ENCODE data around the gene GABRB3.
"Not testable (repeated sequence)": the region's sequence is repeated elsewhere in the genome, so short reads cannot be mapped to it uniquely, and the experiment has no call there.

Gene GABRB3

GRCh38 chr15:26731965-26732364 lies 40.9 kb downstream of the GABRB3 start:
- Histone ChIP-seq H3K4me1 (ENCODE audit: control insufficient read depth, insufficient read depth, low read length) (no peaks in the 10 kb centered on the region), H3K9me3 (ENCODE audit: control insufficient read depth, low read length) (peaks cover 8% of the 10 kb centered on the region), H3K4me3 (ENCODE audit: low read length) (no peak overlapping the region), H3K36me3 (ENCODE audit: control insufficient read depth, insufficient read depth, low read length, severe bottlenecking) (no peaks in the 10 kb centered on the region), H3K9ac (ENCODE audit: low read length) (no peak overlapping the region), H3K27me3 (replicated peaks; ENCODE audit: control insufficient read depth, insufficient read depth, low read length) (no peaks in the 10 kb centered on the region)
- DNase-seq (ENCODE audit: low read depth) = no peak

DNA sequence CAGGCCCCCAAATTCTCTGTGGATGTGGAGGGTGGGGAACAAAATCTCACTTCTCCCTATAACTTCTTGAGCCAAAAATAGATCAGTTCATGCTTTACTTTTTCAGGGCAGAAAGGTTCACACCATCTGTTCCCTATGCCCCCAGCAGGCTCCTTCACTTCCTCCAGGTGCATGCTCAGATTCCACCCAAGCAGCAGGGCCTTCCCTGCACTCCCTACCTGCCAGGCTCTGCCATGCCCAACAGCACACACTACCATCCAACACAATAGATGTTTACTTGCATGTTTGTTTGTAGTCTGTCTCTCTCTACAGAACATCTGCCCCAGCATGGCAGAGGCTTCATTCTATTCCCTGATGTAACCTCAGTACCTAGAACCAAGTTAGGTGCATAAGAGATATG lies 43.3 kb downstream of the GABRB3 start:
- no peaks in the 10 kb centered on the region for H3K27me3 ChIP-seq (replicated peaks; ENCODE audit: control insufficient read depth, insufficient read depth, low read length)
- no peaks in the 10 kb centered on the region for H3K4me1 ChIP-seq (ENCODE audit: control insufficient read depth, insufficient read depth, low read length)
- no peaks in the 10 kb centered on the region for H3K36me3 ChIP-seq (ENCODE audit: control insufficient read depth, insufficient read depth, low read length, severe bottlenecking)
- no peak for DNase-seq (ENCODE audit: low read depth)
- H3K4me3 ChIP-seq (ENCODE audit: low read length) = no peak overlapping the region
- peaks cover 8% of the 10 kb centered on the region for H3K9me3 ChIP-seq (ENCODE audit: control insufficient read depth, low read length)
- no peak overlapping the region for H3K9ac ChIP-seq (ENCODE audit: low read length)

GRCh38 chr15:26729030-26729429 lies 43.8 kb downstream of the GABRB3 start:
- Histone ChIP-seq H3K9me3 (ENCODE audit: control insufficient read depth, low read length) (peaks cover 8% of the 10 kb centered on the region), H3K36me3 (ENCODE audit: control insufficient read depth, insufficient read depth, low read length, severe bottlenecking) (no peaks in the 10 kb centered on the region), H3K27me3 (replicated peaks; ENCODE audit: control insufficient read depth, insufficient read depth, low read length) (no peaks in the 10 kb centered on the region), H3K9ac (ENCODE audit: low read length) (no peak overlapping the region), H3K4me1 (ENCODE audit: control insufficient read depth, insufficient read depth, low read length) (no peaks in the 10 kb centered on the region), H3K4me3 (ENCODE audit: low read length) (no peak overlapping the region)
- no peak for DNase-seq (ENCODE audit: low read depth)

DNA sequence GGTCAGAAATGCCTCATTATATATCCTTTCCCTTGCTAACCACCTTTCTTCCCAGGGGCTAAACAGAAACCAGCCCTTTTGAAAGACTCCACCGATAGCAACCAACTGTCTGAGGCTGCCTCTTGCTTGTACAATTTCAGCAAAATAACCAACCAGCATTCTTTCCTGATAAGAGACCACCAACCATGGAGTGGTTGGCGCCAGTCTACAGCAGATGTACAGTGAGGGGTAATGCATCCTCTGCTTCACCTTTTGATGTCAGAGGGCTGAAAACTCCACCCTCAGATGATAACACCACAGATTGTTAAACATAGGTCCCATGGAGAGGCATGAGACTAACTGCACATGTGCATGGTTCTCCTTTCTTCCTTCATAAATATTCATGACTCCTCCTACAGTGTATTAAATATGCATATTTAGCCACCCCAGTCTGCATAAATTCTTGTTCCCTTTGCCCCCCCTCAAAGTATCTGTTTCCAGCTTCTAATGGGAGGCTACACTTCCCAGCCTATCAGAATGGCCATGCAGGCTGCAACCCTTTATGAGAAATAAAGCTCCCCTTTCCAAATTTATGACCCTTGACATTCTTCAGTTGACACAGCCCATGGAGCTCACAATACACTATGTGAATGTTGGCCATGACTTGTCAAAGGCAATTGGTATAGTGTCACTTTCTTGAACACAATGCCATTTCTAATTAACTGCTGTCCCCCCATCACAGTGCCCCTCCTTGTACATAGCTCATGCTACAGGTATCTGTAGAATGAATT lies 48.3 kb downstream of the GABRB3 start:
- H3K9ac ChIP-seq (ENCODE audit: low read length) = no peak overlapping the region
- H3K4me3 ChIP-seq (ENCODE audit: low read length) = no peak overlapping the region
- no peaks in the 10 kb centered on the region for H3K9me3 ChIP-seq (ENCODE audit: control insufficient read depth, low read length)
- no peaks in the 10 kb centered on the region for H3K36me3 ChIP-seq (ENCODE audit: control insufficient read depth, insufficient read depth, low read length, severe bottlenecking)
- H3K27me3 ChIP-seq (replicated peaks; ENCODE audit: control insufficient read depth, insufficient read depth, low read length) = no peaks in the 10 kb centered on the region
- no peaks in the 10 kb centered on the region for H3K4me1 ChIP-seq (ENCODE audit: control insufficient read depth, insufficient read depth, low read length)
- DNase-seq (ENCODE audit: low read depth) = no peak

GRCh38 chr15:26722621-26723160 lies 50.2 kb downstream of the GABRB3 start:
- H3K27me3 ChIP-seq (replicated peaks; ENCODE audit: control insufficient read depth, insufficient read depth, low read length) = no peaks in the 10 kb centered on the region
- DNase-seq (ENCODE audit: low read depth) = no peak
- no peaks in the 10 kb centered on the region for H3K4me1 ChIP-seq (ENCODE audit: control insufficient read depth, insufficient read depth, low read length)

DNA sequence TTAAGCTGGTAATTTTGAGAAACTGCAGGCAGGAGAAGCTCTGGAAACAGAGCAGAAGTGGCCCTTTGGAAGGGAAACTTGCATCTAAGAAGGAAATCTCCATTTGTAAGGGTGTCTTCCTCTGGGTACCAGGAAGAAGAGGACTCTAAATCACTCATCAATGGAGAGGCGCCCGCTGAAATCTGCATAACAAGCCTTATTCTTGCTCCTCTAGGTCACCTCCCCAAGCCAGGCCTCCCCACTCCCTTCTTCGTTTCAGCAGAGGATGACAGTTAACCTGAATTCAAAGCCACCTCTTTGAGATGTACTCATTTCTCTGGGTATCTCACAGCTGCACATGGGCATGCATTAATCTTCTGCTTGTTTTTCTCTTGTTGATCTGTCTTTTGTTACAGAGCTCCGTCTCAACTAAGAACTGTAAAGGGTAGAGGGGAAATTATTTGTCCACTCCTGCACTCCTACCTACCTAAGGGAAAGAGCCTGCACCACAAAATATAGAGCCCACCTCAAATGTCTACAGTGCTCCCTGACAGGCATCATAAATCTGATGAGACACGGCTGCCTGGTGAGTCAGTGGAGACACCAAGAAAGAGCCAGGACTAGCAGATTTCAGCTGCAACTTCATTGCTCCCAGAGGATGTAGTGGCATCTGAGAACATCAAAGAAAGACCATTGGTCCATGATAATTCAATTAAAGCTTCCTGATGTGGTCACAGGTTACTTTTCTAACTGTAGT lies 51.5 kb downstream of the GABRB3 start:
- H3K4me1 ChIP-seq (ENCODE audit: control insufficient read depth, insufficient read depth, low read length) = no peaks in the 10 kb centered on the region
- H3K9ac ChIP-seq (ENCODE audit: low read length) = no peak overlapping the region
- no peak overlapping the region for H3K4me3 ChIP-seq (ENCODE audit: low read length)
- DNase-seq (ENCODE audit: low read depth) = no peak
- H3K36me3 ChIP-seq (ENCODE audit: control insufficient read depth, insufficient read depth, low read length, severe bottlenecking) = no peaks in the 10 kb centered on the region
- no peaks in the 10 kb centered on the region for H3K9me3 ChIP-seq (ENCODE audit: control insufficient read depth, low read length)
- H3K27me3 ChIP-seq (replicated peaks; ENCODE audit: control insufficient read depth, insufficient read depth, low read length) = no peaks in the 10 kb centered on the region

More at GRCh38 chr15:26722621-26723160, 50.2 kb downstream of the GABRB3 start:
- Histone ChIP-seq H3K36me3 (ENCODE audit: control insufficient read depth, insufficient read depth, low read length, severe bottlenecking) (no peaks in the 10 kb centered on the region), H3K4me3 (ENCODE audit: low read length) (no peak overlapping the region), H3K9ac (ENCODE audit: low read length) (no peak overlapping the region), H3K9me3 (ENCODE audit: control insufficient read depth, low read length) (no peaks in the 10 kb centered on the region)

GRCh38 chr15:26720546-26720945 lies 52.3 kb downstream of the GABRB3 start:
- Histone ChIP-seq H3K4me1 (ENCODE audit: control insufficient read depth, insufficient read depth, low read length) (no peaks in the 10 kb centered on the region), H3K27me3 (replicated peaks; ENCODE audit: control insufficient read depth, insufficient read depth, low read length) (no peaks in the 10 kb centered on the region), H3K9me3 (ENCODE audit: control insufficient read depth, low read length) (no peaks in the 10 kb centered on the region), H3K4me3 (ENCODE audit: low read length) (no peak overlapping the region), H3K36me3 (ENCODE audit: control insufficient read depth, insufficient read depth, low read length, severe bottlenecking) (no peaks in the 10 kb centered on the region), H3K9ac (ENCODE audit: low read length) (no peak overlapping the region)
- DNase-seq (ENCODE audit: low read depth) = no peak

DNA sequence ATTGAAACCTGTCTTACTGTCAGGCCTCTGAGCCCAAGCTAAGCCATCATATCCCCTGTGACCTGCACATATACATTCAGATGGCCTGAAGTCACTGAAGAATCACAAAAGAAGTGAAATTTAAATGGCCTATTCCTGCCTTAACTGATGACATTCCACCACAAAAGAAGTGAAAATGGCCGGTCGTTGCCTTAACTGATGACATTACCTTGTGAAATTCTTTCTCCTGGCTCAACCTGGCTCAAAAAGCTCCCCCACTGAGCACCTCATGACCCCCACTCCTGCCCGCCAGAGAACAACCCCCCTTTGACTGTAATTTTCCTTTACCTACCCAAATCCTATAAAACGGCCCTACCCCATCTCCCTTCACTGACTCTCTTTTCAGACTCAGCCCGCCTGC lies 53.0 kb downstream of the GABRB3 start:
- not testable (repeated sequence) for H3K9me3 ChIP-seq (ENCODE audit: control insufficient read depth, low read length); H3K9ac ChIP-seq (ENCODE audit: low read length); H3K36me3 ChIP-seq (ENCODE audit: control insufficient read depth, insufficient read depth, low read length, severe bottlenecking); H3K4me3 ChIP-seq (ENCODE audit: low read length); DNase-seq (ENCODE audit: low read depth); H3K4me1 ChIP-seq (ENCODE audit: control insufficient read depth, insufficient read depth, low read length); H3K27me3 ChIP-seq (replicated peaks; ENCODE audit: control insufficient read depth, insufficient read depth, low read length)

- Histone ChIP-seq H3K4me3 (ENCODE audit: low read length) (no peak overlapping the region), H3K4me1 (ENCODE audit: control insufficient read depth, insufficient read depth, low read length) (no peaks in the 10 kb centered on the region), H3K27me3 (replicated peaks; ENCODE audit: control insufficient read depth, insufficient read depth, low read length) (no peaks in the 10 kb centered on the region), H3K9ac (ENCODE audit: low read length) (no peak overlapping the region), H3K36me3 (ENCODE audit: control insufficient read depth, insufficient read depth, low read length, severe bottlenecking) (no peaks in the 10 kb centered on the region), H3K9me3 (ENCODE audit: control insufficient read depth, low read length) (no peaks in the 10 kb centered on the region)
- no peak for DNase-seq (ENCODE audit: low read depth)
These were observed 56.8 kb downstream of the GABRB3 start for GRCh38 chr15:26716069-26716468.

DNA sequence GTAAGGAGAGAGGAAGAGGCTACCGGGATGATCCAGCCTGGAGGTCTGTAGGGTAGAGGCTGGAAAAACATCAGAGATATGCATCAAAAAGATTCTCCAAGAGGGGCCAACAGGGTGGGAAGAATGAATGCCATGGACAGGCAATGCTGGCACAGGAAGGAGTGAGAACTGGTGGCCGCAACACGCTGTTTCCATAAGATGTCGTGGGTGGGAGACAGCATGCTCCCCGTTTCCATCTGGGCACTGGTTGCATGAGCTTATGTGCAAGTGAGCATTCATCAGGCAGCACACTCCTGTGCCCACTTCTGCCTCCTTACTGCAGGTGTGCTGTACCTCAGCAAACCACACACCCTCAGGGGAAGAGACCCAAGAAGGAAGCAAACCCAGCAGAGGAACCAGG lies 59.4 kb downstream of the GABRB3 start:
- Histone ChIP-seq H3K36me3 (ENCODE audit: control insufficient read depth, insufficient read depth, low read length, severe bottlenecking) (no peaks in the 10 kb centered on the region), H3K4me3 (ENCODE audit: low read length) (no peak overlapping the region), H3K27me3 (replicated peaks; ENCODE audit: control insufficient read depth, insufficient read depth, low read length) (no peaks in the 10 kb centered on the region), H3K9me3 (ENCODE audit: control insufficient read depth, low read length) (no peaks in the 10 kb centered on the region), H3K9ac (ENCODE audit: low read length) (no peak overlapping the region), H3K4me1 (ENCODE audit: control insufficient read depth, insufficient read depth, low read length) (no peaks in the 10 kb centered on the region)
- DNase-seq (ENCODE audit: low read depth) = no peak

DNA sequence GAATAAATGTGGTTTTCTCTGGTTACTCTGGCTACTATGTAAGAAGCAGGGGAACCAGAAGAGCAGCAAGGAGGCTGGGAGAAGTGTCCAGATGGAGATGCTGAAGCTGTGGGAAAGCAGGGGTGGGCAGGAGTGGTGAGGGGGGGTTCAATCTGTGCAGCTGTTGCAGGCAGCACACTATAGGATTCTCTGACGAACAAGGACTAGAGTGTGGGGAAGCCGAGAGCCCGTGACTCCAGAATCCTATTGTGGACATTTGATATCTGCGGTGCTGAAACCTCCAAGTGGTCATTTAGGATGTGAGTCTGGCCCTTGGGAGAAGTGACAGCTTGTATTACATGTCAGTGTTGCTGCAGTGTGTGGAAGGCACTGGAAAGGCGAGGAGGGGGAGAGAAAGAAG lies 60.5 kb downstream of the GABRB3 start:
- Histone ChIP-seq H3K4me3 (ENCODE audit: low read length) (no peak overlapping the region), H3K36me3 (ENCODE audit: control insufficient read depth, insufficient read depth, low read length, severe bottlenecking) (no peaks in the 10 kb centered on the region), H3K9me3 (ENCODE audit: control insufficient read depth, low read length) (no peaks in the 10 kb centered on the region), H3K4me1 (ENCODE audit: control insufficient read depth, insufficient read depth, low read length) (no peaks in the 10 kb centered on the region), H3K27me3 (replicated peaks; ENCODE audit: control insufficient read depth, insufficient read depth, low read length) (no peaks in the 10 kb centered on the region), H3K9ac (ENCODE audit: low read length) (no peak overlapping the region)
- DNase-seq (ENCODE audit: low read depth) = no peak

Data from adipocyte (in vitro differentiated cells).